GM21529 (cell line): ENCODE measurements around the gene ADGRD2.

Experiments used
- ATAC-seq: cut with Tn5 transposase; IDR thresholded peaks from one replicate; pipeline ENCODE4 v1.9.1; 2021; ENCODE audit not compliant: unreplicated experiment

ADGRD2 gene

DNA sequence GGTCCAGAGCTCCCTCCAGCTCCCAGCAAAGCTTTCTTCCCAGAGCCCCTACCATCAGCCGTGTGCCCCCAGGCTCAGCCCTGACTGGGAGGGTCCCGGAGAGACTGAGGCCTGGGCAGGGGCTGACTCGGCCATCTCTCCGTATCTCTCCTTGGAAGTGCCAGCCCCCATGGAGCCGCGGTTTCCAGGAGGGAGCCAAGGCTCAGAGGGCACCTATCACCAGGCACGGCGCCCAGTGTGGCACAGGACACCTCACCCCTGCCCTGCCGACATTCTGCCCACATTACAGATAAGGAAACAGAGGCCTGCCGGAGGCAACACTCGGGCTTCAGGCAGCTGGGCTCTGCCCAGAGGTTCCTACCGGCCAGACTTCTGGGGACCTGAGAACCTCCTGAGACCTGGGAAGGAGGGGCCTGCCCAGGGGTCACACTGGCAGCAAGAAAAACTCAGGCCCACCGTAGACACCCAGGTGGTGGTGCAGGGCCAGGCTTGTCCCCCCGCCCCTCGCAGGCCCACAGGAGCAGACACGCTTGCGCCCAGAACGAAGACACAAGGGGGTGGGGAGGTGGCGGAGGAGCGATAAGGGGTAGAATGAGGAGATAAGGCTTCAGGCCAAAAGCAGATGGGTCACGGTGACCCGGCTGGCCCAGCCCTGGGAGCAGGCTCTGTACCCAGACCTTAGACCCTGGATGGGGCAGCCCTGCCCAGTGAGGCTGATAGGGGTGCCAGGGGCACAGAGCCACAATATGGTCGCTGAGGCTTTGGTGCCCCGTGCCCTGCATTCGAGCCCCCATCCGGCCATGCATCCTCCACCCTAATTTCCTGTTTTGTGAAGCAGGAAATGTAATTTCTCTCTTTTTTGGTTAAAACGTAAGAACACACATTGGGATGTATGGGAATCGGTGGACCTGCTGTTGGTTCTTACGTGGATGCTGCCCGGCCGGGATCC lies 45.1 kb downstream of the ADGRD2 start:
- ATAC-seq = no peak

GRCh38 chr9:124496075-124496449 lies 45.8 kb downstream of the ADGRD2 start:
- ATAC-seq = no peak

DNA sequence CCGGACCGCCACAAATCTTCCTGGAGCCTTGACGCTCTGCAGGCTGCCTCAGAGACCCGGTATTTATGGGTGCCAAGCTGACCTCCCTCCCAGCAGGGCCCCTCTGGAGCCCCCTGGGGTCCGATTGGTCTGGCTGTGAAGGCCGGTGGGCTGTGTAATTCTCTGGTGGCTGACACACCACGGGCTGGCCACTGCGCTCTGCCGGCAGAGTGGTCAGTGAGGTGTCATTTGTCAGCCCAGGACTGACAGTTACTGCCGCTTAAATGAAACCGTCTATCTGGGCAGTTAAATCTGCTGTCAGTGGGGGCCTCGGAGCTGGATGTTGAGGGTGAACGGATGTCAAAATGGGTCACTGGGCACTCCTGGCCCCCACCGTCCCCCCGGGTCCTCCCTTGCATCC lies 46.2 kb downstream of the ADGRD2 start:
- ATAC-seq = no peak

GRCh38 chr9:124497441-124497840 lies 47.2 kb downstream of the ADGRD2 start:
- ATAC-seq = no peak

GRCh38 chr9:124498040-124498439 lies 47.8 kb downstream of the ADGRD2 start:
- ATAC-seq = no peak

DNA sequence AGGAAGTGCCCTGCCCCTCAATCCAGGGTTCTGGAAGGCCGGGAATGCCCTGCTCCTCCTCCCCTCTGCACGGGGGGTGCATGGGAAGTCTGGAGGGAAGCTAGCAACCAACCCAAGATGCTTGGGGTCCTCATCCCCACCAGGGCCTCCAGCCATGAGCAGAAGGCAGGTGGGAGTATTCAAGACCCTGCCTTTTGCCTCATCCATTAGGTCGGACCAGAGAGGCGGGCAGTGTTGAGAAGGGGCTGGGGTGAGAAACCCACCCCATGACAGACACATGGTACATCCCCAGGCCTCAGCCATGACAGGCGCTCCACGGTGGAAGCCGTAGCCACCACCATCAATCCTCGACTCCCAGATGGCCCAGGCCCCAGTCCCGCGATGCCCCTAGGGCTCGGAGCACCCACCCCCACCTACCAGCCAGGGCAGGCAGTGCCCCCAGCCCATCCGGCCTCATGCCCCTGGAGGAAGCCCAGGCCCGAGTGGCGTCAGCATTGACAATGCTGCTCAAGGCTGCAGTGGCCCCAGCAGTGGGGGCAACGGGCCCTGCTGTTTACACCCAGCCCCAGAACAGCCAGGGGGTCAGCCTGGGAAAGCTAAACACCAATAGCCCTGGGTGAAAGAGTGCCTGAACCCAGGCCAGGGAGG lies 48.4 kb downstream of the ADGRD2 start:
- ATAC-seq = no peak

DNA sequence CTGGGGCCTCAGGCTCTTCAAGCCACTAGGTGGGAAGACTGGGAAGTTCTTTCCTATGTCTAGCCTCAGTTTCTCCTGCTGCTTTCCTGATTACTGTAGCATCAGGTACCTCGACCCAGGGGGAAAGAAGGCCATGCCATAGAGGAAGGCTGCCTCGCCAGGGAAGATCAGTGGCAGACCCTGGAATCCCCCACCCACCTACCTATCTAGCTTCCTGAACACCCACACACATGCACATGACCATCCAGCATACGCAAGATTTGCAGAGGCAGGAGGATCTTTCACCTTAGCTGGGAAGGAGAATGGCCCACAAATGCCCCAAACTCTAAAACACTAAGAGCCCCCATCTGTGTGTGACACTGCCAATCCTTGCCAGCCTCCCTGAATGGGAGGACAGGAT lies 49.0 kb downstream of the ADGRD2 start:
- ATAC-seq = no peak

- no peak for ATAC-seq
Measured at GRCh38 chr9:124500028-124500795, 50.0 kb downstream of the ADGRD2 start.

DNA sequence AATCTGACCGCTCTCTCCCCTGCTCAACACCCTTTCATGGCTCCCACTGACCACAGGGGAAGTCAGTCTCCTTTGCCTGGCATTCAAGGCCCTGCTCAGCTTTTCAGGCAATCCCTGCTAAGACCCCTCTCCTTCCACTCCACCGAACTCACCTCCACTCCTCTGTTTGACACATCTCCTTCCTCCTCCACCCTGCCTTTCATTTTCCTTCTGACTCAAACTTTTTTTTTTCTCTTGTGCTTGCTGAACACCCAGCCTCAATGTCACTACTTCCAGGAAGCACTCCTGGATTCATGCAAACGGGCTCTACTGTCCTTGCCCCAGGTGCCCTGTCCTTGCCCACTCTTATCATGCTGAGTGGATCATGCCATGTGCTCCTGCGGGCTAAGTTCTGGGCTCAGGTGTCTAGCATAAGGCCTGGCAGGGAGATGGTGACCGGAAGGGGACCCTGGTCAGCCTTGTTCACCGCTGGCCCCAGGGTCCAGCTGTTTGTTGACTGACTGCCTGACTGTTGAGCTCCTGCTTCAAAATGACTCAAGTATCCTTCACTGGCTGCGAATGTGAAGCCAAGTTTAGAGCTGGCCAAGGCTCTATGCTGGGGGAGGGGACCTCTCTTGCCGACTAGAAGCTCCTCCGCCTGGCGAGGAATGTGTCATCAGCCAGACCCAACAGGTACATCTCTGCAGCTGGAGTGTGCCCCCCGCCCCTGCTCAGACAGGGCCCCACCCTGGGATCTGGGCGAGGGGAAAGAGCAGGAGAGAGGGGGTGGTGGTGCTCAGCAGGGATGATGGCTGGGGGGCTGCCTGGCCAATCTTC lies 50.8 kb downstream of the ADGRD2 start:
- ATAC-seq = no peak

DNA sequence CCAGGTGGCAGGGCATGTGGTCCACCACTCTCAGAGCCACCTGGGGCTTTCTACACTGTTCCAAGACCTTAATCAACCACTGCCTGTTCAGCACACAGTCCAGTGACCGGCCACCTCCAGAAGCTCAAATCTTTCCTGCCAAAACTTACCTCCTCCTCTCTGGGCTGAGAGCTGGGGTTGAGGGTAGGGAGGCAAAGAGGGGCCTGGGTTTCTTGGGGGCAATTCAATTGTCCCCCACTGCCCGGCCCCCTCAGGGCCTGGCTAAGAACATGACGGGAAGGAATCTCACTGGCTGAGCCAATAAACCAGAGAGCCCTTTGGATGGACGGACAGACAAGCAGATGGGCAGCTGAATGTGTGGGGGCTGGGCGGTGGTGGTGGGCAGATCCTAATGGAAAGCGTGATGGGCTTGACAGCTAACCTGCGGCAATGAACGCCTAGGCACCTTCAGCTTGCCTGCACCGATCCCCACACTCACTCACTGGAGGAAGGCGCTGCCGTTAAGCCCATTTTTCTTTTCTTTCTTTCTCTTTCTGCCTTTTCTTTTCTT lies 51.6 kb downstream of the ADGRD2 start:
- no peak for ATAC-seq

DNA sequence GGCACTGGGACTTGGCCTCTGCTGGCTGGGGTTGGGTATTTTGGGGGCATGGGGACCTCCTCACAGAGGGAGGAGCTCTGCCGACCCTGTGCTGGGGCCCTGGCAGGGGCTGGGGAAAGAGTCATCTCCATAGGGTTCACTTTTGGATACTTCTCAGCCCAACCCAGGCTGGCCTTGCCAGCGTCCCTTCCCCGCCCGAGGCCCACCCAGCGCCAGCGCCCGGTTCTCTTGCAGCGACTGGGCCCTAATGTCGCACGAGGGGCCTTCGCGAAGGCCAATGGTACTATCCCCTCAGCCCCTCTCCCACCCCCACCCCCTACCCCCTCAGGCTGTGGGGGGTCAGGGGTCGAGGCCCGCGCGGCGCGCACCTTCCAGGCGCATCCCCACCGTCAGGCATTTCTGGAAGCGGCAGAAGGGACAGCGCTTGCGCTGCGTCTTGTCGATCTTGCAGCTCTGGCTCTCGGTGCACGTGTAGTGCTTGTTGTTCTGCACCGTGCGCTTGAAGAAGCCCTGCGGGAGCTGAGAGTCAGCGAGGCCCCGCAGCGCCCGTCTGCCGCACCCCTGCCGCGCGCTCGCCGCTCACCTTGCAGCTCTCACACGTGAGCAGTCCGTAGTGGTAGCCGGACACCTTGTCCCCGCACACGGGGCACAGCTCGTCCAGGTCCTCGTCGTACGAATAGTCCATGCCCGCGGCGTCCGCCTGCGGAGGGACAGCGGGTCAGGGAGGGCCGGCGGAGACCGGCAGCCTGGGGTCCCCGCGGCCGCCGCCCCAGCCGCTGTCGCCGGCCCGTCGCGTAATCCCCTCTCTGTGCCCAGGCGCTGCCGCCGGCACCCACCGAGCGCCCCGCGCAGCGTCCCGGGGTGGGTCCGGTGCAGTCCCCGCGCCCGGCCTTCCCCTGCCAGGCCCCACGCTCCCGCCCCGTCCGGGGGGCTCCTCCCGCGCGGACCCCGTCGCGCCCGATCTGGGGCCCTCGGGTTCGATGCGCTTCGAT lies 52.8 kb downstream of the ADGRD2 start:
- ATAC-seq = no peak

GRCh38 chr9:124503713-124504529 lies 53.7 kb downstream of the ADGRD2 start:
- ATAC-seq = no peak

- no peak for ATAC-seq
Measured at GRCh38 chr9:124504530-124505005, 54.3 kb downstream of the ADGRD2 start.

DNA sequence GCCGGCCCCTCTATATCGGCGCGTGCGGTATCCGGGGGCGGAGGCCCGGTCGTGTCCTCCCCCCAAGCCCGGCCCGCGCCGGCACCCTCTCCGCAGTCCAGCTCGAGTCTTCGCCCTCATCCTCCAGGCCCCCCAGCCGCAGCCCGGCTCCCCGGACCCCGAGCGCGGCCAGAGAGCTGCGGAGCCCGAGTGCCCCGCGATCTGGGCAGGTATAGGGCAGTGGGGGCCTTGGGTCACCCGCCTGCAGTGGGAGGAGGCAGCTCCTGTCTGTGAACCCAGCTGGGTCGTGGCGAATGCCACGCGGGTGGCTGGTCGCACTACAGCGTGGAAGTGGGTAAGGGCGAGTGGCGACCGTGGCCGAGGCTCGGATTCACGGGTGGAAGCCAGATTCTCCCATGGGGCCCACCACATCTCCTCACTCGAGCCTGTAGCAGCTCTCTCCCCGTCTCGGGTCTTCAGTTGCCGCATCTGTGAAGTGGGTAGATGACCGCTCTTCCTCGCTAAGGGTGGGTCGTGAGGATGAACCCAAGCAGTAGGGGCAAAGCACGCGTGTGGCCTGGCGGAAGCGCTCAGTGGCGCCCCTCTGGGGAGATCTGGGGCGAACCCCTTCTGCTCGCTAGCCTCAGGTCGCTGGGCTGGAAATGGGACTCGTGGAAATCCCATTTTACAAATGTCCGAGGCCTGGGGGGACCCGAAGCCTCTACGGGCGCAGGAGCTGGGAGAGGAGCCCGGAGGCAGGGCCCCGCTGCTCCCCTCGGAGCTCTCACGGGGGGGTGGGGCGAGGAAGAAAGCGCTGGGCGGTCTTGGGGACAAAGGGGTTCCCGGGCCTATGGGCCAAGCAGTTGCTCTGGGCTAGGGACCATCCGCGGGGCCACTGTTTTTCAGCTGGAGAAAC lies 55.0 kb downstream of the ADGRD2 start:
- no peak for ATAC-seq

GRCh38 chr9:124505901-124506346 lies 55.7 kb downstream of the ADGRD2 start:
- no peak for ATAC-seq

DNA sequence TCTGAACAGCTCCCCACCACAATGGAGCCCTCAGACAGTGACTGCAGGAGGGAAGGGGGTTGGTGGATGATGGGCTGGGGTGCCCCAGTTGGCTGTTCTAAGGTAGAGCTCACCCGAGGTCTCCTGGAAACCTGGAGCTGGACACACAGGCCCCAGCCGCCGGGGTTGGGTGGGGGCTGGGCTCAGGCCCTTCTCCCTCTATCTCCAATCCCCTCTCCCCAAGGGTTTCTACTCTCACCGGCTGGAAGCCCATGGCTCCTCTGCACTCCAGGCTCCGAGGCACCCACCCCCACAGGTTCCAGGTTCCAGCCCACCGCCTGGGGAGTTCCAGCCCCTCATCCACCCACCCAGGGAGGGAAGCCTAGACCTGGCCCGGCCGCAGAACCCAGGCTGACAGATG lies 56.2 kb downstream of the ADGRD2 start:
- ATAC-seq = no peak
